Ascending aorta (tissue), 2 donors: ENCODE measurements around the gene SIL1. TPM values are rescaled to one million over a fixed set of nuclear protein-coding genes. Genes with fewer than 3 reads are reported as not detected.
"Not testable (repeated sequence)": the region's sequence is repeated elsewhere in the genome, so short reads cannot be mapped to it uniquely, and the experiment has no call there.

Source experiments
- DNase-seq, 2 donors: peaks; one replicate each; pipeline ENCODE4 v3.0.0-alpha.2; 2019; ENCODE audit warnings: low spot score in 2 of 2
- H3K27ac ChIP-seq, 2 donors: fragments of 200-600 bp; sonication (generic); one replicate each; pipeline ENCODE4 v1.5.1; 2016 to 2017; ENCODE audit warnings: mild to moderate bottlenecking in 1 of 2
- H3K27me3 ChIP-seq: fragments of 200-600 bp; sonication (generic); one replicate; pipeline ENCODE4 v1.5.1; 2017
- H3K36me3 ChIP-seq, 2 donors: fragments of 200-600 bp; sonication (generic); one replicate each; pipeline ENCODE4 v1.5.1; 2016
- H3K4me1 ChIP-seq, 2 donors: fragments of 200-600 bp; sonication (generic); one replicate each; pipeline ENCODE4 v1.5.1; 2016 to 2017; ENCODE audit warnings: mild to moderate bottlenecking in 1 of 2
- H3K4me3 ChIP-seq, 2 donors: fragments of 200-600 bp; sonication (generic); one replicate each; pipeline ENCODE4 v1.5.1; 2016 to 2017; ENCODE audit warnings: mild to moderate bottlenecking in 1 of 2
- H3K9me3 ChIP-seq, 2 donors: fragments of 200-600 bp; sonication (generic); one replicate each; pipeline ENCODE4 v1.5.1; 2016
- CTCF ChIP-seq, 3 experiments: fragments of 200-600 bp in 2 of 3; fragments of 450-650 bp in 1 of 3; sonication (generic) in 2 of 3; IDR thresholded peaks; one replicate each; pipeline ENCODE4 v1.5.1; 2016 to 2019; ENCODE audit warnings: antibody characterized with exemption in 3 of 3, mild to moderate bottlenecking in 1 of 3, moderate library complexity in 1 of 3
- intact Hi-C: fragments of 100-400 bp; cut with DNase I; formaldehyde crosslinking; loops from one replicate; pipeline ENCODE4 v1.15.1; 2023
- total RNA-seq: library from RNA; depleted of rRNA; stranded (reverse); fragments of >200 nt; gene quantifications from one replicate; pipeline ENCODE4 v1.1.0, GENCODE V29; 2016

SIL1 gene
- total RNA-seq, 1 donor from 2014 or later = 53.4 TPM

GRCh38 chr5:139037732-139038131, 160.4 kb downstream of the SIL1 start:
- intact Hi-C loops = no loop called here
- peaks cover 0 to 6% of the 10 kb centered on the region in 2 donors for H3K9me3 ChIP-seq
- no peak overlapping the region for H3K4me3 ChIP-seq
- H3K27ac ChIP-seq = no peak overlapping the region
- peaks cover 0 to 7% of the 10 kb centered on the region in 2 donors for H3K36me3 ChIP-seq
- no peak for TF ChIP-seq CTCF (IDR thresholded peaks at IDR 0.05)
- H3K4me1 ChIP-seq = no peaks in the 10 kb centered on the region
- H3K27me3 ChIP-seq = no peaks in the 10 kb centered on the region
- DNase-seq = no peak

GRCh38 chr5:139036332-139036731, 161.8 kb downstream of the SIL1 start:
- intact Hi-C loops, H3K36me3 ChIP-seq, H3K4me1 ChIP-seq, H3K27me3 ChIP-seq, H3K9me3 ChIP-seq, H3K27ac ChIP-seq, DNase-seq, H3K4me3 ChIP-seq: not testable (repeated sequence)

DNA sequence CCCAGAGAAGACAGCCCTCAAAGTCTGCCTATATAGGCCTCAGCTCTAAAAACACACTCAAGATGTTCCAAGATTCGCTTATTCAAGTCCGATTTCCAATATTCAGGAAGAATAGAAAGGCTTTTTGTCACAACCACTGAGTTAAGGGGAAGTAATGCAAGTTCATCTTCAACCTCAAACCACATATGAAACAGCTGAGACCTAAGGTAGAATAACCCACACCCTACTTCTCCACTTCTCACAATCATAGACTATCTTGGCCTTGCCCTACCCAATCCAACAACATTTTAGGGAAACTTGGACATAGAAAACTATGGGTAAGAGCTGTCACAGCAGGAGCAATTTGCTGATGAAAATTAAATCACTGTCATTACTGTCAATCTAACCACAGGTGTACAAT, 171.0 kb downstream of the SIL1 start:
- H3K4me1 ChIP-seq = peaks cover 5 to 23% of the 10 kb centered on the region in 2 donors
- no peaks in the 10 kb centered on the region for H3K36me3 ChIP-seq
- H3K27me3 ChIP-seq = no peaks in the 10 kb centered on the region
- no peak overlapping the region for H3K4me3 ChIP-seq
- intact Hi-C loops = loop anchor here (2.0 to 5.0 kb wide), 4 partner anchors 46 to 275 kb away; partner anchors contain the start of gene CTNNA1
- no peak for DNase-seq
- peak overlapping the region; percentile 69 to 86 for H3K27ac ChIP-seq
- no peaks in the 10 kb centered on the region for H3K9me3 ChIP-seq
- no peak for TF ChIP-seq CTCF (IDR thresholded peaks at IDR 0.05)

GRCh38 chr5:139025651-139026050, 172.5 kb downstream of the SIL1 start:
- peak overlapping the region in 1 of 2 donors; percentile 86 for H3K27ac ChIP-seq
- intact Hi-C loops = loop anchor here (2.0 to 5.0 kb wide), 4 partner anchors 45 to 273 kb away; partner anchors contain the start of gene CTNNA1

DNA sequence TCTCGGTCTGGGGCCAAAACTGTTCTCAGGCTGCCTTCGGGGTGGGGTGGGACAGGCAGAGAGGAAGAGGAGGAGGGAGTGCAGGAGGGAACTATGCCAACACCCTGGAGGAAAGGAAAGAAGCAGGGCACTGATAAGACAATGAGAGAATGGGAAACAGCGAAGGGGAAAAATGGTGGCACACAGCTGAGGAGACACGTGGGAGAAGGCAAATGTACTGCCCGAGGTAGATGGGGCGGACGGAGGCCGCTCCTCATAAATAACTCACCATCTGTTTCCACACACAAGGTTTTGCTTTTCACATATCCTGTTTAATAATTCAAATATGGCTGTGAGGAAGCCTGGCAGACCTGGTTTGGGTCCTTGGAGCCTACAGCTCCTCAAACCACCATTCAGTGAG, 174.9 kb downstream of the SIL1 start:
- H3K4me1 ChIP-seq = peaks cover 5 to 27% of the 10 kb centered on the region in 2 donors
- intact Hi-C loops = loop anchor here (2.0 kb wide), 1 partner anchor 48 kb away; no protein-coding TSS in a partner anchor
- peak overlapping the region; percentile 58 to 76 for H3K27ac ChIP-seq
- H3K4me3 ChIP-seq = no peak overlapping the region
- H3K27me3 ChIP-seq = no peaks in the 10 kb centered on the region
- H3K9me3 ChIP-seq = no peaks in the 10 kb centered on the region
- no peak for TF ChIP-seq CTCF (IDR thresholded peaks at IDR 0.05)
- no peak for DNase-seq
- H3K36me3 ChIP-seq = peaks cover under 1% of the 10 kb centered on the region in 2 donors

More at GRCh38 chr5:139025651-139026050, 172.5 kb downstream of the SIL1 start:
- TF ChIP-seq CTCF (IDR thresholded peaks at IDR 0.05) = no peak
- no peaks in the 10 kb centered on the region for H3K36me3 ChIP-seq
- DNase-seq = no peak
- no peak overlapping the region for H3K4me3 ChIP-seq
- H3K4me1 ChIP-seq = peaks cover 5 to 27% of the 10 kb centered on the region in 2 donors
- H3K27me3 ChIP-seq = no peaks in the 10 kb centered on the region
- no peaks in the 10 kb centered on the region for H3K9me3 ChIP-seq

DNA sequence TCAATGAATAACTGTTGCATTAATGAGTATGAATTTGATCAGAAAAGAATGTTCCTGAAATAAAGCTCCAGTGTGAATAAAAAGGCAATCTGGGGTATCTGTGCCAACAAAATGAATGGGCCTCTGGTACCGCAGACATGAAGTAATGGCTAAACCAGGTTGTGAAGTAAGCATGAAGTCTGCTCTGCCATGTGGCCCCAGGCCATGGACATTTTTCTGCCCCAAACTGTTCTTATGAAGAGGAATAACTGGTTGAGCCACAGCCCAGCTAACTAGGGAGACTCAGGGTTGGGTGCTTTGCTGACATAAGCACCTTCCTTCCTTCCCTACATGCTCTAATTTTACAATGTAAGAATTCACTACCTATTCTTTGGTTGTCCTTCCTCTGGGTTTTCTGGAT, 175.6 kb downstream of the SIL1 start:
- no peaks in the 10 kb centered on the region for H3K27me3 ChIP-seq
- H3K9me3 ChIP-seq = no peaks in the 10 kb centered on the region
- H3K36me3 ChIP-seq = peaks cover 2 to 6% of the 10 kb centered on the region in 2 donors
- H3K27ac ChIP-seq = peak overlapping the region; percentile 68 to 76
- H3K4me1 ChIP-seq = peaks cover 5 to 27% of the 10 kb centered on the region in 2 donors
- no peak for TF ChIP-seq CTCF (IDR thresholded peaks at IDR 0.05)
- intact Hi-C loops = loop anchor here (2.0 kb wide), 1 partner anchor 48 kb away; no protein-coding TSS in a partner anchor
- DNase-seq = peak; percentile 48 to 89
- no peak overlapping the region for H3K4me3 ChIP-seq
